K562 (cell line): ENCODE measurements around the gene PGAM2. TPM values are rescaled to one million over a fixed set of nuclear protein-coding genes. Genes with fewer than 3 reads are reported as not detected.

Experiments
- ERF ChIP-seq: fragments of 450-650 bp; formaldehyde crosslinking; IDR thresholded peaks from 2 replicates; pipeline ENCODE4 v1.4.0; 2020; ENCODE audit warnings: mild to moderate bottlenecking, mixed read lengths
- HOXB6 ChIP-seq: fragments of 250-450 bp; sonication (Bioruptor Pico); IDR thresholded peaks from 2 replicates; pipeline ENCODE4 v1.5.1; 2022; ENCODE audit warnings: mild to moderate bottlenecking, borderline replicate concordance
- KAT8 ChIP-seq: fragments of 450-650 bp; IDR thresholded peaks from 2 replicates; pipeline ENCODE4 v1.6.1; 2016; ENCODE audit warnings: low read depth, mild to moderate bottlenecking
- SREBF1 ChIP-seq: fragments of 150-350 bp; IDR thresholded peaks from 2 replicates; pipeline ENCODE4 v1.6.1; 2014; ENCODE audit warnings: antibody characterized with exemption, low read depth, low read length, borderline replicate concordance
- ZFP36 ChIP-seq: fragments of 150-350 bp; IDR thresholded peaks from 2 replicates; pipeline ENCODE4 v1.6.1; 2018; ENCODE audit warnings: low read length, low read depth; ENCODE audit not compliant: partially characterized antibody
- polyA plus RNA-seq, 8 experiments: library from polyadenylated mRNA; depleted of rRNA in 4 of 8; stranded (reverse) in 5 of 8; unstranded in 3 of 8; fragments of >200 nt; fragmentation: Nextera tagmentation in 2 of 8; fragmentation: Illumina TruSeq in 1 of 8; extraction: Ambion mirVana in 2 of 8; extraction: Trizol in 1 of 8; gene quantifications; 2 replicates each; pipeline versions ENCODE4 v1.2.1 to v1.2.3, GENCODE V29; 2011 to 2014; ENCODE audit warnings: inconsistent platforms in 1 of 8, missing spikeins in 1 of 8
- total RNA-seq, 7 experiments: library from RNA; depleted of rRNA in 6 of 7; stranded (reverse); fragments of >200 nt in 6 of 7; fragmentation: Illumina TruSeq in 2 of 7; extraction: Trizol in 2 of 7; gene quantifications; 2 replicates each; pipeline versions ENCODE4 v1.2.1 to v1.2.3, GENCODE V29; 2011 to 2021; ENCODE audit warnings: low replicate concordance in 1 of 7
- TF ChIP-seq, protein P1 (sequence below): fragments of 250-450 bp; sonication (Bioruptor Pico); IDR thresholded peaks from 2 replicates; pipeline ENCODE4 v1.8.0; 2022; ENCODE audit warnings: moderate library complexity, mild to moderate bottlenecking, inconsistent platforms
- TF ChIP-seq, protein P2 (sequence below): sonication (generic); formaldehyde crosslinking; IDR thresholded peaks from 2 replicates; pipeline ENCODE4 v1.8.0; 2022; ENCODE audit warnings: mild to moderate bottlenecking, missing genetic modification reagents
- TF ChIP-seq, protein P3 (sequence below): fragments of 250-450 bp; sonication (Bioruptor Pico); IDR thresholded peaks from 2 replicates; pipeline ENCODE4 v1.4.0; 2020

The PGAM2 gene
- total and polyA plus RNA-seq, 9 of the 15 experiments (the other 6 are each of a cell fraction or from before 2014, with no cell fraction given): not detected

GRCh38 chr7:44075296-44076075 lies 10.1 kb upstream of the PGAM2 start (continued):
- TF ChIP-seq, protein P1, sequence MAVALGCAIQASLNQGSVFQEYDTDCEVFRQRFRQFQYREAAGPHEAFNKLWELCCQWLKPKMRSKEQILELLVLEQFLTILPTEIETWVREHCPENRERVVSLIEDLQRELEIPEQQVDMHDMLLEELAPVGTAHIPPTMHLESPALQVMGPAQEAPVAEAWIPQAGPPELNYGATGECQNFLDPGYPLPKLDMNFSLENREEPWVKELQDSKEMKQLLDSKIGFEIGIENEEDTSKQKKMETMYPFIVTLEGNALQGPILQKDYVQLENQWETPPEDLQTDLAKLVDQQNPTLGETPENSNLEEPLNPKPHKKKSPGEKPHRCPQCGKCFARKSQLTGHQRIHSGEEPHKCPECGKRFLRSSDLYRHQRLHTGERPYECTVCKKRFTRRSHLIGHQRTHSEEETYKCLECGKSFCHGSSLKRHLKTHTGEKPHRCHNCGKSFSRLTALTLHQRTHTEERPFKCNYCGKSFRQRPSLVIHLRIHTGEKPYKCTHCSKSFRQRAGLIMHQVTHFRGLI (CRISPR knock-in tag): no peak
- TF ChIP-seq KAT8: no peak
- TF ChIP-seq HOXB6 (CRISPR knock-in tag): no peak
- TF ChIP-seq, protein P2, sequence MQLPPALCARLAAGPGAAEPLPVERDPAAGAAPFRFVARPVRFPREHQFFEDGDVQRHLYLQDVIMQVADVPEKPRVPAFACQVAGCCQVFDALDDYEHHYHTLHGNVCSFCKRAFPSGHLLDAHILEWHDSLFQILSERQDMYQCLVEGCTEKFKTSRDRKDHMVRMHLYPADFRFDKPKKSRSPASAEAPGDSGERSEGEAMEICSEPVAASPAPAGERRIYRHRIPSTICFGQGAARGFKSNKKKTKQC: no peak
- TF ChIP-seq ZFP36: no peak
- TF ChIP-seq, protein P3, sequence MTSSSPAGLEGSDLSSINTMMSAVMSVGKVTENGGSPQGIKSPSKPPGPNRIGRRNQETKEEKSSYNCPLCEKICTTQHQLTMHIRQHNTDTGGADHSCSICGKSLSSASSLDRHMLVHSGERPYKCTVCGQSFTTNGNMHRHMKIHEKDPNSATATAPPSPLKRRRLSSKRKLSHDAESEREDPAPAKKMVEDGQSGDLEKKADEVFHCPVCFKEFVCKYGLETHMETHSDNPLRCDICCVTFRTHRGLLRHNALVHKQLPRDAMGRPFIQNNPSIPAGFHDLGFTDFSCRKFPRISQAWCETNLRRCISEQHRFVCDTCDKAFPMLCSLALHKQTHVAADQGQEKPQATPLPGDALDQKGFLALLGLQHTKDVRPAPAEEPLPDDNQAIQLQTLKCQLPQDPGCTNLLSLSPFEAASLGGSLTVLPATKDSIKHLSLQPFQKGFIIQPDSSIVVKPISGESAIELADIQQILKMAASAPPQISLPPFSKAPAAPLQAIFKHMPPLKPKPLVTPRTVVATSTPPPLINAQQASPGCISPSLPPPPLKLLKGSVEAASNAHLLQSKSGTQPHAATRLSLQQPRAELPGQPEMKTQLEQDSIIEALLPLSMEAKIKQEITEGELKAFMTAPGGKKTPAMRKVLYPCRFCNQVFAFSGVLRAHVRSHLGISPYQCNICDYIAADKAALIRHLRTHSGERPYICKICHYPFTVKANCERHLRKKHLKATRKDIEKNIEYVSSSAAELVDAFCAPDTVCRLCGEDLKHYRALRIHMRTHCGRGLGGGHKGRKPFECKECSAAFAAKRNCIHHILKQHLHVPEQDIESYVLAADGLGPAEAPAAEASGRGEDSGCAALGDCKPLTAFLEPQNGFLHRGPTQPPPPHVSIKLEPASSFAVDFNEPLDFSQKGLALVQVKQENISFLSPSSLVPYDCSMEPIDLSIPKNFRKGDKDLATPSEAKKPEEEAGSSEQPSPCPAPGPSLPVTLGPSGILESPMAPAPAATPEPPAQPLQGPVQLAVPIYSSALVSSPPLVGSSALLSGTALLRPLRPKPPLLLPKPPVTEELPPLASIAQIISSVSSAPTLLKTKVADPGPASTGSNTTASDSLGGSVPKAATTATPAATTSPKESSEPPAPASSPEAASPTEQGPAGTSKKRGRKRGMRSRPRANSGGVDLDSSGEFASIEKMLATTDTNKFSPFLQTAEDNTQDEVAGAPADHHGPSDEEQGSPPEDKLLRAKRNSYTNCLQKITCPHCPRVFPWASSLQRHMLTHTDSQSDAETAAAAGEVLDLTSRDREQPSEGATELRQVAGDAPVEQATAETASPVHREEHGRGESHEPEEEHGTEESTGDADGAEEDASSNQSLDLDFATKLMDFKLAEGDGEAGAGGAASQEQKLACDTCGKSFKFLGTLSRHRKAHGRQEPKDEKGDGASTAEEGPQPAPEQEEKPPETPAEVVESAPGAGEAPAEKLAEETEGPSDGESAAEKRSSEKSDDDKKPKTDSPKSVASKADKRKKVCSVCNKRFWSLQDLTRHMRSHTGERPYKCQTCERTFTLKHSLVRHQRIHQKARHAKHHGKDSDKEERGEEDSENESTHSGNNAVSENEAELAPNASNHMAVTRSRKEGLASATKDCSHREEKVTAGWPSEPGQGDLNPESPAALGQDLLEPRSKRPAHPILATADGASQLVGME: no peak
- TF ChIP-seq SREBF1: no peak
- TF ChIP-seq ERF (CRISPR knock-in tag): no peak
